ENCODE data around the gene EMP3. TPM values are rescaled to one million over a fixed set of nuclear protein-coding genes. Genes with fewer than 3 reads are reported as not detected.

The EMP3 gene
- total RNA-seq, 1 donor = 185 TPM

- Histone ChIP-seq H3K4me2 (ENCODE audit: insufficient read depth, low read length) (peak overlapping the region; percentile 87), H3K4me3 (ENCODE audit: insufficient read depth, low read length) (peak overlapping the region; percentile 70), H4K20me1 (ENCODE audit: insufficient read depth, low read length) (peaks cover 9% of the 10 kb centered on the region), H2AFZ (ENCODE audit: low read length) (peak overlapping the region; percentile 85), H3K79me2 (ENCODE audit: insufficient read depth, low read length) (peaks cover 9% of the 10 kb centered on the region), H3K27ac (ENCODE audit: low read depth, low read length) (peak overlapping the region; percentile 15), H3K9me3 (ENCODE audit: low read depth, low read length) (no peaks in the 10 kb centered on the region), H3K36me3 (ENCODE audit: insufficient read depth, low read length) (peaks cover 22% of the 10 kb centered on the region), H3K27me3 (ENCODE audit: insufficient read depth, low read length) (no peaks in the 10 kb centered on the region), H3K4me1 (ENCODE audit: insufficient read depth, low read length) (peaks cover 23% of the 10 kb centered on the region)
- peak; percentile 100 for DNase-seq (ENCODE audit: insufficient read length, low spot score, missing footprints)
- peak; percentile 64 for TF ChIP-seq CTCF (IDR thresholded peaks at IDR 0.05; ENCODE audit: extremely low read depth, low read depth, low read length)
Observed at GRCh38 chr19:48333467-48334384, 8.4 kb downstream of the EMP3 start.

- H3K36me3 ChIP-seq (ENCODE audit: insufficient read depth, low read length) = no peaks in the 10 kb centered on the region
- no peak for TF ChIP-seq CTCF (IDR thresholded peaks at IDR 0.05; ENCODE audit: extremely low read depth, low read depth, low read length)
- no peak for DNase-seq (ENCODE audit: insufficient read length, low spot score, missing footprints)
- no peaks in the 10 kb centered on the region for H4K20me1 ChIP-seq (ENCODE audit: insufficient read depth, low read length)
- H3K27ac ChIP-seq (ENCODE audit: low read depth, low read length) = no peak overlapping the region
- no peak overlapping the region for H2AFZ ChIP-seq (ENCODE audit: low read length)
- no peak overlapping the region for H3K4me2 ChIP-seq (ENCODE audit: insufficient read depth, low read length)
- peaks cover 4% of the 10 kb centered on the region for H3K4me1 ChIP-seq (ENCODE audit: insufficient read depth, low read length)
- no peaks in the 10 kb centered on the region for H3K27me3 ChIP-seq (ENCODE audit: insufficient read depth, low read length)
- H3K79me2 ChIP-seq (ENCODE audit: insufficient read depth, low read length) = no peaks in the 10 kb centered on the region
- H3K4me3 ChIP-seq (ENCODE audit: insufficient read depth, low read length) = no peak overlapping the region
- H3K9me3 ChIP-seq (ENCODE audit: low read depth, low read length) = no peaks in the 10 kb centered on the region
Observed at GRCh38 chr19:48338253-48338755, 13.0 kb downstream of the EMP3 start.

- H2AFZ ChIP-seq (ENCODE audit: low read length) = no peak overlapping the region
- H3K27me3 ChIP-seq (ENCODE audit: insufficient read depth, low read length) = no peaks in the 10 kb centered on the region
- no peaks in the 10 kb centered on the region for H4K20me1 ChIP-seq (ENCODE audit: insufficient read depth, low read length)
- H3K9me3 ChIP-seq (ENCODE audit: low read depth, low read length) = no peaks in the 10 kb centered on the region
- H3K27ac ChIP-seq (ENCODE audit: low read depth, low read length) = no peak overlapping the region
- H3K36me3 ChIP-seq (ENCODE audit: insufficient read depth, low read length) = no peaks in the 10 kb centered on the region
- no peaks in the 10 kb centered on the region for H3K4me1 ChIP-seq (ENCODE audit: insufficient read depth, low read length)
- H3K79me2 ChIP-seq (ENCODE audit: insufficient read depth, low read length) = no peaks in the 10 kb centered on the region
- TF ChIP-seq CTCF (IDR thresholded peaks at IDR 0.05; ENCODE audit: extremely low read depth, low read depth, low read length) = no peak
- no peak overlapping the region for H3K4me3 ChIP-seq (ENCODE audit: insufficient read depth, low read length)
- DNase-seq (ENCODE audit: insufficient read length, low spot score, missing footprints) = no peak
- no peak overlapping the region for H3K4me2 ChIP-seq (ENCODE audit: insufficient read depth, low read length)
Observed at GRCh38 chr19:48338802-48339503, 13.6 kb downstream of the EMP3 start.

GRCh38 chr19:48340995-48341394, 15.6 kb downstream of the EMP3 start:
- H3K9me3 ChIP-seq (ENCODE audit: low read depth, low read length) = no peaks in the 10 kb centered on the region
- DNase-seq (ENCODE audit: insufficient read length, low spot score, missing footprints) = peak; percentile 61

More at GRCh38 chr19:48340995-48341394, 15.6 kb downstream of the EMP3 start:
- no peak for TF ChIP-seq CTCF (IDR thresholded peaks at IDR 0.05; ENCODE audit: extremely low read depth, low read depth, low read length)
- Histone ChIP-seq H3K36me3 (ENCODE audit: insufficient read depth, low read length) (no peaks in the 10 kb centered on the region), H2AFZ (ENCODE audit: low read length) (no peak overlapping the region), H4K20me1 (ENCODE audit: insufficient read depth, low read length) (no peaks in the 10 kb centered on the region), H3K79me2 (ENCODE audit: insufficient read depth, low read length) (no peaks in the 10 kb centered on the region), H3K4me2 (ENCODE audit: insufficient read depth, low read length) (no peak overlapping the region), H3K4me1 (ENCODE audit: insufficient read depth, low read length) (no peaks in the 10 kb centered on the region), H3K27me3 (ENCODE audit: insufficient read depth, low read length) (no peaks in the 10 kb centered on the region), H3K27ac (ENCODE audit: low read depth, low read length) (no peak overlapping the region), H3K4me3 (ENCODE audit: insufficient read depth, low read length) (no peak overlapping the region)
